Fibroblast of lung (primary cell): ENCODE measurements around the gene SEC31A. TPM values are rescaled to one million over a fixed set of nuclear protein-coding genes. Genes with fewer than 3 reads are reported as not detected.

Source experiments
- DNase-seq, 2 donors: peaks; one replicate each; pipeline versions ENCODE4 v3.0.0 to v3.0.0-alpha.2; 2010; ENCODE audit warnings: low read depth in 2 of 2
- H2AFZ ChIP-seq: 2 replicates; pipeline ENCODE4 v1.5.1; 2012; ENCODE audit warnings: low read length, control low read depth, inconsistent platforms
- H3K27ac ChIP-seq: 2 replicates; pipeline ENCODE4 v1.5.1; 2011; ENCODE audit warnings: low read length, control low read depth; ENCODE audit not compliant: insufficient read depth
- H3K27me3 ChIP-seq: 2 replicates; pipeline ENCODE4 v1.5.1; 2011; ENCODE audit warnings: mild to moderate bottlenecking, low read length; ENCODE audit not compliant: control insufficient read depth, insufficient read depth
- H3K36me3 ChIP-seq: 2 replicates; pipeline ENCODE4 v1.5.1; 2011; ENCODE audit warnings: low read length; ENCODE audit not compliant: control insufficient read depth, insufficient read depth
- H3K4me1 ChIP-seq: 2 replicates; pipeline ENCODE4 v1.5.1; 2011; ENCODE audit warnings: low read length; ENCODE audit not compliant: control insufficient read depth, insufficient read depth; ENCODE audit errors: extremely low read depth
- H3K4me2 ChIP-seq: 2 replicates; pipeline ENCODE4 v1.5.1; 2011; ENCODE audit warnings: low read length, control low read depth; ENCODE audit not compliant: insufficient read depth; ENCODE audit errors: extremely low read depth
- H3K4me3 ChIP-seq, 4 experiments: fragments of 200-600 bp in 1 of 4; sonication (generic) in 1 of 4; replicated peaks in 1 of 4; 2 replicates each; pipeline ENCODE4 v1.5.1; 2011 to 2016; ENCODE audit warnings: low read length in 4 of 4, low read depth in 3 of 4, mild to moderate bottlenecking in 3 of 4, control low read depth in 2 of 4, inconsistent platforms in 1 of 4, mixed read lengths in 1 of 4; ENCODE audit not compliant: insufficient read depth in 1 of 4; ENCODE audit errors: control extremely low read depth in 1 of 4
- H3K79me2 ChIP-seq: 2 replicates; pipeline ENCODE4 v1.5.1; 2012; ENCODE audit warnings: mild to moderate bottlenecking, low read length, inconsistent platforms; ENCODE audit not compliant: control insufficient read depth, insufficient read depth
- H3K9ac ChIP-seq: 2 replicates; pipeline ENCODE4 v1.5.1; 2011; ENCODE audit warnings: mild to moderate bottlenecking, low read length, control low read depth; ENCODE audit not compliant: insufficient read depth
- H3K9me3 ChIP-seq: 2 replicates; pipeline ENCODE4 v1.5.1; 2012; ENCODE audit warnings: low read depth, low read length; ENCODE audit not compliant: control insufficient read depth, insufficient read depth
- H4K20me1 ChIP-seq: 2 replicates; pipeline ENCODE4 v1.5.1; 2011; ENCODE audit warnings: low read length; ENCODE audit not compliant: control insufficient read depth, insufficient read depth; ENCODE audit errors: extremely low read depth
- CTCF ChIP-seq, 2 donors: IDR thresholded peaks in 1 of 2; conservative IDR thresholded peaks in 1 of 2; 1 replicate in 1 of 2; 2 replicates in 1 of 2; pipeline ENCODE4 v1.5.1; 2011 to 2012; ENCODE audit warnings: low read length in 2 of 2, control low read depth in 1 of 2, inconsistent platforms in 1 of 2, low read depth in 1 of 2, mild to moderate bottlenecking in 1 of 2
- EZH2 ChIP-seq: IDR thresholded peaks from 2 replicates; pipeline ENCODE4 v1.5.1; 2012; ENCODE audit warnings: low read length, control low read depth, mild to moderate bottlenecking; ENCODE audit errors: missing control alignments
- polyA plus RNA-seq, 2 donors: library from polyadenylated mRNA; depleted of rRNA in 1 of 2; stranded (reverse) in 1 of 2; unstranded in 1 of 2; fragments of >200 nt; gene quantifications; 2 replicates each; pipeline ENCODE4 v1.2.1, GENCODE V29; 2011 to 2012; ENCODE audit warnings: missing spikeins in 1 of 2
- total RNA-seq: library from RNA; depleted of rRNA; stranded (reverse); fragments of >200 nt; gene quantifications from 2 replicates; pipeline ENCODE4 v1.2.1, GENCODE V29; 2014

The SEC31A gene
- total and polyA plus RNA-seq, 2 donors (not counting 1 experiment from before 2014, with no cell fraction given) = 342 to 472 TPM

GRCh38 chr4:82809619-82810018 lies 81.3 kb downstream of the SEC31A start:
- no peaks in the 10 kb centered on the region for H3K9me3 ChIP-seq
- no peaks in the 10 kb centered on the region for H3K27me3 ChIP-seq
- H3K9ac ChIP-seq = no peak overlapping the region
- H3K4me1 ChIP-seq = no peaks in the 10 kb centered on the region
- no peak overlapping the region for H2AFZ ChIP-seq
- no peaks in the 10 kb centered on the region for H4K20me1 ChIP-seq
- H3K36me3 ChIP-seq = no peaks in the 10 kb centered on the region
- H3K27ac ChIP-seq = no peak overlapping the region
- H3K79me2 ChIP-seq = no peaks in the 10 kb centered on the region
- TF ChIP-seq CTCF (conservative IDR thresholded peaks at IDR 0.05 in 1 of 2, IDR thresholded peaks at IDR 0.05 in 1 of 2; ENCODE audit: low read depth in 1 of 2, low read length in 2 of 2) (no peak), EZH2 (no peak)
- H3K4me3 ChIP-seq = no peak overlapping the region
- DNase-seq = no peak
- H3K4me2 ChIP-seq = no peak overlapping the region

- Histone ChIP-seq H3K79me2 (no peaks in the 10 kb centered on the region), H3K9ac (no peak overlapping the region), H3K4me1 (no peaks in the 10 kb centered on the region), H3K9me3 (no peaks in the 10 kb centered on the region), H3K27me3 (peaks cover 3% of the 10 kb centered on the region), H2AFZ (no peak overlapping the region), H3K4me3 (no peak overlapping the region), H3K27ac (no peak overlapping the region), H3K36me3 (no peaks in the 10 kb centered on the region), H3K4me2 (no peak overlapping the region), H4K20me1 (no peaks in the 10 kb centered on the region)
- TF ChIP-seq EZH2 (no peak), CTCF (conservative IDR thresholded peaks at IDR 0.05 in 1 of 2, IDR thresholded peaks at IDR 0.05 in 1 of 2; ENCODE audit: low read depth in 1 of 2, low read length in 2 of 2) (no peak)
- no peak for DNase-seq
These were observed 87.2 kb downstream of the SEC31A start for GRCh38 chr4:82803746-82804145.

GRCh38 chr4:82802911-82803310 lies 88.0 kb downstream of the SEC31A start:
- H3K9ac ChIP-seq = no peak overlapping the region
- no peaks in the 10 kb centered on the region for H4K20me1 ChIP-seq
- no peaks in the 10 kb centered on the region for H3K9me3 ChIP-seq
- no peaks in the 10 kb centered on the region for H3K4me1 ChIP-seq
- H3K79me2 ChIP-seq = no peaks in the 10 kb centered on the region
- H3K27ac ChIP-seq = no peak overlapping the region
- H3K27me3 ChIP-seq = peaks cover 3% of the 10 kb centered on the region
- DNase-seq = no peak
- H3K36me3 ChIP-seq = no peaks in the 10 kb centered on the region
- H3K4me2 ChIP-seq = no peak overlapping the region
- H2AFZ ChIP-seq = no peak overlapping the region
- TF ChIP-seq CTCF (conservative IDR thresholded peaks at IDR 0.05 in 1 of 2, IDR thresholded peaks at IDR 0.05 in 1 of 2; ENCODE audit: low read depth in 1 of 2, low read length in 2 of 2) (no peak), EZH2 (no peak)
- H3K4me3 ChIP-seq = no peak overlapping the region
